HG03025 (cell line): Measurements from ENCODE around the gene RNF157.

Experiments
- ATAC-seq: cut with Tn5 transposase; IDR thresholded peaks from one replicate; pipeline ENCODE4 v1.9.1; 2021; ENCODE audit warnings: mild to moderate bottlenecking, moderate library complexity; ENCODE audit not compliant: unreplicated experiment, low FRiP score

The RNF157 gene

DNA sequence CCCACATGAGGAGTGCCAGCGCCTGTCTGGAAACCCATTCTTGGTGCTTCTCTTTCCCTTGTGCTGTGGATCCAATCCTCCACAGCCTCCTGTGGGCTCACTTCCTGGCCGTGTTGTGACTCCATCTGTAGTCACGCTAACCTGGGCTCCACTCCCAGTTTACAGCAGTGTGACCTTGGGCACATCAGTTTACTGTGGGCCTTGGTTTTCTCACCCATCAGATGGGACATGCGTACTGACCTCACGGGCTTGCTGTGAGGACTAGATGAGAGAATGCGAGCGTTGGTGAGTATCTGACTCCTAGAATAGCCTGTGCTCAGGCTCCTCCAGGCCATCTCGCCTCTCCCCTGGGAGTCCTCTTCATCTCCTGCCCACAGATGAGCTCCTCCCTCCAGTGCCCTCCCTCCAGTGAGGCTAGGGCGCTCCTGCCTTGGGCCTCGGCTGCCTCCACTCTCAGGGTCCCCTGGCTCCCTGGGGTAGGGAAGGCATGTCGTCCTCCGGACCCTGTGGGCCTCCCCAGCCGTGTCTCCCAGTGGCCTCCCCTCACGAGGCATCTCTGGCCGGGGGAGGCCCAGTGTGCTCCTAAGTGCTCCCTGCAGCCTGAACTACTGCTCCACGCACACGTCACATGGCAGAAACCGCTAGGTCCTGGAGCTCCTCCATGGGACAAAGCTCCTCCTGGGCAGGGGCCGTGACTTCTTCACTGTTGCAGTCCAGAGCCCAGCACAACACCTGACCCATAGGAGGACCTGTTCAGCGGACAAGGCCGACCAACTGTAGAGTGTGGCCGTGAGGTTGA is 94.0 kb downstream of the RNF157 start:
- ATAC-seq, result no peak

DNA sequence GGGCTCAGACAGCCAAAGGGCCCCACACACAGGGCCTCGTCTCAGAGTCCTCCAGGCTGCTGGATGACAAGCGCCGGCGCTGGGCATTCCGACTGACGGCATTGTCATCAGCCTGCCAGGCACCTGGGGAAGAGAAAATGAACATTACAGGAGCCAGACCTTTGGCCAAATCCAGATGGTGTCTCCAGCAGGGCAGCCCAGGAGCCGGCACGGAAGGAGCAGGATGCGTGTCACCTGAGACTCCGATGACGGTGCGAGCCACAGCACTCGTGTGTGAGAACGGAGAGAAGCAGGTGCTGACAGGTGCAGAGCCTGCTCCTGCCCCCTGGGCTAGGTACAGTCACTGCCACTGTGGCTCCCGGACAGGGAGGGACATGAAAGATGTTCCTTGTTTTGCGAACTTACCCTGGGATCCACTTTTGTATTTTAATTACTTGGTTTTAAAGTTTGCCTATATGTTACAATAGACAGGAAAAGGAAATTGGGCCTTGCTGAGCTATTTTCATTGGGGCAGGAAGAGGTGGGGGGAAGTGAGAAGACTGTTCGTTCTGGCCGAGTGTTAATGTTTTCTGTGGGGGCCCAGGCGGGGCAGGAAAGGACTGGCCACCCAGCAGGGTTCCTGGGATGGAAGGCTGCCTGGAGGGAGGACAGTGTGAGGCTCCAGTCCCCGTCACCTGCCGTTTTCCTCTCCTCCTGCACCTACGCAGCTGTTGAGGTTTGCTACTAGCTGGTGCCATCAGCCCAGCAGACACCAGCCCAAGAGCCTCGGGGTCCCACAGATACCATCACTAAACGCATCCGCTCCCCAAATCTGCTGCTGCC is 94.9 kb downstream of the RNF157 start:
- no peak for ATAC-seq

DNA sequence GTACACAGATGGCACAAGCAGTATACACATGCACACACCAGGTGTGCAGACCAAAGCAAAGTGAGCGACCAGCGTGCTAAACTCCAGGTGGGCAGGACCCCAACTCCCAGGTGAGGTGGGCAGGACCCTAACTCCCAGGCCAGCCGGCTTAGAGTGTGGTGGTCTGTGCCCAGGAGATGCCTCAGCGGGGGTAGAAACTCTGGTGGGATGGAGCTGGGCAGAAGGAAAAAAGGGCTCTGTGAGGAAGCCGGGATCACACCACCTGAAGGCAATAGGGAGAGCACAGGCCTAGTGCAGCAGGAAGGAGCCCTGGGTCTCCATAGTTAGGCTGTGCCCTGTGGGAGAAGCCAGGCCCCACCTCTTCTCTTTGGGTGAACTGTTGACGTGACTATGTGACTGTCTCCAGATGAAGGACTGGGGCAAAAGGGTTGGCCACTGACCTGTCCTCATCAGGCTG is 97.7 kb downstream of the RNF157 start:
- ATAC-seq, result no peak

DNA sequence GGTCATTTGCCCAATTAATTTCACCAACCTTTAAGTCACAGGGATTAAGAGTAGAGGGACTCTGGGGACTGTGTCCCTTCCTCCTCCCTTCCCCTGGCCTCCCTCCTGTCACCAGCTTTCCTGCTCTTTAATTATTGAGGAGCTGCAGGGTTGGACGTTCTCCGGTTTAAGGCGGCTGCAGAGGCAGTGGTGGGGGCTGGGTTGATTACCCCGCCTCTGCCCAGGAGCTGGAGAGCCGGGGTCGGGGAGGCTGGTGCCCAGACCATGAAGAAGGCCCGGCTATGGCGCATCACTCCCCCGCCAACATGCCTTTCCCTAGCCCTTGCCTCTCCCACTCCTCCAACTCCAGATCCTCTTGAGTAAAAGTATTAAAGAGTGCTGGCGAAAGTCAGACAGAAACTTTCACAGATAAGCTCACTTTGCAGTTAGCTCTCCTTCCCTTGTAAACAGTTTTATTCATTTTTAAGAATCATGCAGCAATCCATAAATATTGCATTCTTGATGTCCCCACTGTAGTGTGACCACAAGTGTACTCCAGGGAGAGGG is 98.2 kb downstream of the RNF157 start:
- no peak for ATAC-seq

DNA sequence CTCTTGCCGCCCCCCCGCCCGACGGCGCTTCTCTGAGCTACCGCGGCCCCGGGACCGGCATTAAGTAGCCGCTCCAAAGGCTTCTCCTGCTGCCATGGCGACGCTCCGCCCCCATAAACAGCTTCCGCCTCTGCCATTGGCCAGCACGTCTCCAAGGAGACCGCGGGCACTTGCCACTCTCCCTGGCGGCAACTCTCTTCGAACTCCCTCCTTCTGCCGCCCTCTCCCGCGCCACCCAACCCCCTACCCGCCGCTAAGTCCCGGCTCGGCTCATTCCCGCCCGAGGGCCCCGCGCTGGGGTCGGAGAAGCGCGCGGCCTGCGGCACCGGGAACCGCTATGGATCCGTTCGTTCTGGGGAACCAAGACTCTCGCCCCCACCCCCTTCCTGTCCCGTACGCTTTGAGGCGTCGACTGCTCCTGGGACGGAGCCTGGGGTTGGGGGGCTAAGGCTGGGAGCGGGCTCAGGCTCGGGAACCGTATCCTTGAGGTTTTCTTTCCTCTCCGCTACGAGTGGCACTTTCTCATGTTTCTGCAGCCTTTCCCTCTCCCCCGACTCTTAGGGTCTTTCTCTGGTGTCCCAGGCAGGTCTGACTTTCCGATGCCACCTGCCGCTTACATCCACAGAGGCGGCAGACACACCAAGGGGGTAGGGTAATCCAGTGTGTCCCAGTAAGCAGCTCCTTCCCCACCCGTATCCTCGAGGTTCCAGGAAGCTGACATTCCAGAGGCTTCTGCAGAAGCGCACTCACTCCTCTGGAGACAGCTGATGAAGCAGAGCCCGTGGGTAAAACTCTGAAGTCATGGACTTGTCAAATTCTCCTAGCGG is 98.9 kb downstream of the RNF157 start, which contains the start of gene FOXJ1:
FOXJ1 (minus strand) TSS at position 34 of the 827 bp plus-strand sequence. CDS start 850 bp downstream, outside the sequence.
- ATAC-seq, result no peak

DNA sequence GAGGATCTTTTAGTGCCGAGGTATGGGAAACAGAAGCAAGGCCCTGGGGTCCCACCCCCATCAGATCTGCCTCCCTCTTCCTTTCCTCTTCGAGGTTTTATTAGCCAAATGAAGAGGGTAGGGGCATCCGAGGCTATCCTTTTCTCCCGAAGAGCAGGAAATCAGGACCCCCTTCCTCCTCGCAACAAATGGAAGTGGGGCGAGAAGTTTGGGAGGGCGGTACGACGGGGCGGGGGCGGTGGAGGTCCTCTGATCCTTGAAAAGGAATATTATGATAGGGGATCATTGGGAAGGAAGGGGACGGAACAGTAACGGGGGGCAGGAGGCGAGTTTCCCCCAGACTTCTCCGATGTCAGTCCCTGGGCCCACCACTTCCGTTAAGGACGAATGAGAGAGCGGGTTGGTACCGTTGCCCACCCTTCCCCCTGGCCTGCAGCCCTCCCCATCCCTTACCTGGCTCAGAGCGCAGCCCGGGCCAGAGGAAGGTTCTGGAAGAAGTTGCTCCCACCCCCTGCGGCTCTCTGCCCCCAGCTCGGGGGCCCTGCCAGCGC is 99.6 kb downstream of the RNF157 start:
- ATAC-seq, result no peak

DNA sequence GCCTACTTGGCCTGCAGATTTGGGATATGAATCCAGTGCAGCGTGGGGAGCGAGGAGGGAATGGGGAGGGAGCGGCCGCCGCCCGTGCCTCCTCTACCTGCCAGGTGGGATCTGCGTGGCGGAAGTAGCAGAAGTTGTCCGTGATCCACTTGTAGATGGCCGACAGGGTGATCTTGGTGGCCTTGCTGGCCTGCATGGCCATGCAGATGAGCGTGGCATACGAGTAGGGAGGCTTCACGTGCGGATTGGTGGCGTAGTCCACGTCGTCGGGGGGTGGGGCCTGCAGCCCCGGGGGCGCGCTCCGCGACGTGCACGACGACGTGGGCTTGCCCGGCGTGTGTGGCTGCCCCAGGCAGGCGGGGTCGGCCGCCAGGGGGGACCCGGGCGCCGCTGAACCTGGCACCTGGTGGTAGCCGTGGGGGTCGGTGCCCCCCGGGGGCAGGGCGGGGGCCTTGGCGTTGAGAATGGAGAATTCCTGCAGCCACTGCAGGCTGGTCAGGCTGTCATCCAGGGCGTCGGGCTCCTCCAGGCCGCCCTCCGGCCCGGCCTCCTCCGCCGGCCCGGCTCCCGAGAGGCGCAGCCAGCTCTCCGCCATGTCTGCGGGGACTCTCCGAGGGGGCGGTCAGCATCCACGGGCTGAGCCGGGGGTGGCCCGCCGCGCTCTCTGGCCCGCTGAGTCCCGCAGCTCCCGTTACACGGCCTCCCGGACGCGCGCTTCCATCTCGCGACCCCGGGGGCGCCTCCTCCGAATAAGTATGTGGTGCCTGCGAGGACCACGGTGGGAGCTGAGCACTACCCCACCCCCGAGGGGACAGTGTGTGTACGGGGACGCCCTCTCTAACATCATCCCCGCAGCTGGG is 100.3 kb downstream of the RNF157 start:
- ATAC-seq, result no peak

DNA sequence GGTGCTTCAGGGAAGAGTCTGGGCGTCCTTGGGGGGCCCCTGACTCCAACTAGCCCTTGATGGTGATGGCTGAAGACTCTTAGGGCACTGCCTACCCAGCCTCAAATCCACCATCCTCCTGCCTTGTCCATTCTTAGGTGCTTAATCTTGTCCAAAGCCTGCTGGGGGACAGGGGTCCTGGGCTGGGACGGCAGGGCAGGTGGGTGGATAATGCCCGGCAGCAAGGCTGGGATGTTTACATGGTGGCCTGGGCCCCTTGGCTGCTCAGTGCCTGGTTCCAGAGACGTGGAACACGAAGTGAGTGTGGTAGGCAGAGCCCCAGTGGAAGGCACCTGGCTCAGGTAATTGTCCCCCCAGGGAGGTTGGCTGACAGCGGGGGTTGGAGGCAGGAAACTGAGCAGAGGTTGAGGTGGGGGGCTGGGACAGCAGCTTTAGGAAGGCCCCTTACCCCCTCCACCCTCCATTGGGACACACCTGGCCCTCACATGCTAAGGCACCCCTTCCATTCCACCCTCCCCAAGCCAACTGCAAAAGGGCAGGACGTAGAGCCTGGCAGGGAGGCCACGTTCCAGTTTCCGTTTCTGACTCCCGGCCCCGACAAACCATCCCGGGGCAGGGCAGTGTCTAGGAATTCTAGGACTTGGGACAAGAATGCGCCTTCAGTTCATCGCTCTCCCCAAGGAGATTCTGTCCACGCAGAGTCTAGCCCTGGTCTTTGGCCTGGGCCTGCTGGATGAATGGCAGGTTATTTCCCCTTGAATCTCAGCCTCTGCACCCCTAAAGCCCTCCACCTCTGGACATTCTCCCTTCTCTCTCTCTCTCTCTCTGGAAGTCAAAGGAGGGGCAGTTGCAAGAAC is 101.2 kb downstream of the RNF157 start:
- no peak for ATAC-seq

DNA sequence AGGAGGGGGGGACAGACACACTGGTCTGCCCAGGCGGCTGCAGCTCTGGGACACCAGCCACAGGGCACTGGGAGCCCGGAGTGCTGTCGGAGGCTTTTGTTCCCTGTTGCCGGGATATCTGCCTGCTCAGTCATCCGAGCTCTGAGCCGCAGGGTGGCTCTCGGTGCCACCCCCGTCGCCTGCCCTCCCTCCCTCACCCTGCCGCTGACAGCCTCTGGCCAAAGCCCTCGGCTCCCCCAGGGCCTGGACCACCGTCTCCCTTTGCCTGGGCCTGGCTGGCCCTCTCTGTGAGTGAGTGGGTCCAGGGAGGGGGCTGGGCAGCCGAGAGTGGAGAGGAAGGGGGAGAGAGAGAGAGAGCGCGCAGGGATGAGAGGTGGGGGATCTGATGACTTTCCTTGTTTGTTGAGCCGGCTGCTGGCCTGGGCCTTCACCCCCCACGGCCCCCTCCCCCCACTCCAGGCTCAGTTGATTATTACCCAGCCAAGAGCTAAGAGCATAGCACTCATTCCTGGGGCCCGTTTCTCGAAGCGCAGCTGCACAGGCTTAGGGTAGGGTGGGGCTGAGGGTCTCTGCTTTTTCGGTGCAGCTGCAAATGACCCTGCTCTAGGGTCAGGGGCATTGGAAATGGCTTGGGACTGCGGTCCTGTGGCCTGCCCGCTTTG is 101.9 kb downstream of the RNF157 start:
- no peak for ATAC-seq

DNA sequence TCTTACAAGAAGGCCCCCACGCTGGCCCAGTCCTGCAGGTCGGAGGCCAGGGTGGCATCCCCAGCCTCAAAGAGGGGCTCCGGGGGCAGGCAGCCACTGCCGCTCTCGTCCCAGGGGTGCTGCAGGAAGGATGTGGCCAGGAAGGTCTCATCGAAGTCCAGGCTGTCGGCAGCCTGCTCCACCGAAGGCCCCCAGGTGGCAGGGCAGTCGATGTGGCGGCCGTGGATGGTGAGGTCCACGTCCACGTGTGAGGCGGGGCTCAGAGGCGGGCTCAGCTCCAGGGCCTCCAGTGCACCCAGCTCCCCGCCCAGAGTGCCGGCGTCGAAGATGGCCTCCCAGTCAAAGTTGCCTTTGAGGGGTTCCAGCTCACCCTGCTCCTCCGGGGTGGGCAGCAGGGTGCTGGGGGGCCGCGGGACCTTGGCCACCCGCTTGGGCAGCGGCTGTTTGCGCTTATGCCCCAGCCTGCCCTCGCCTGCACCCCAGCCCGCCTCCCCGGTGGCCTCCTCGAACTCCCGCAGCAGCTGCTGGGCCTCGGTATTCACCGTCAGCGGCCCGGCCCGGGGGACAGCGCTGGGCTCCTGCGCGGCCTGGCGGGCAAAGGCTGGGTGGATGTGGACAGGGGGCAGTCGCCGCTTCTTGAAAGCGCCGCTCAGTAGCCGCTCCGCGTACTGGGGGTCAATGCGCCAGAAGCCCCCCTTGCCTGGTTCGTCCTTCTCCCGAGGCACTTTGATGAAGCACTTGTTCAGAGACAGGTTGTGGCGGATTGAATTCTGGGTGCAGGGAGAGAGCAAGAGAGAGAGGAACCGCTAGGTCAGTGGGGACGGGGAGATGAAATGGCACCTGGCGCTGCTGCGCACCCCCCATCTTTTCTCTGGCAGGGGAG is 102.7 kb downstream of the RNF157 start:
- no peak for ATAC-seq

DNA sequence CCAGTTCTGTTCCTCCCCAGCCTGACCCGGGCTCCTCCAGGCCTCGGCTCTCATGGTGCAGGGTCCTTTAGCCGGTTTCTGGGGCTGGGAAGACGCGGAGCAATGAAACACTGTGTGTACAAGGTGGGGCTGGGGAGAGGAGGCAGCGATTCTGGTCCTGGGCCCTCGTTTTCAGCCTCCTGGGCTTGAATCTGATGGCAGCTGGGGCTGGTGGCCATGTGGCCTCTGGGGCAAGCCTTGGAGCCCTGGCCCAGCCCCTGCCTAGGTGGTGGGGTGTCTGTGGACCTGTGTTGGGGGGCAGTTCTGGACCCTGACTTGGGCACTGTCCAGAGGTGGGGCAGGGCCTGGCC is 103.3 kb downstream of the RNF157 start:
- no peak for ATAC-seq

DNA sequence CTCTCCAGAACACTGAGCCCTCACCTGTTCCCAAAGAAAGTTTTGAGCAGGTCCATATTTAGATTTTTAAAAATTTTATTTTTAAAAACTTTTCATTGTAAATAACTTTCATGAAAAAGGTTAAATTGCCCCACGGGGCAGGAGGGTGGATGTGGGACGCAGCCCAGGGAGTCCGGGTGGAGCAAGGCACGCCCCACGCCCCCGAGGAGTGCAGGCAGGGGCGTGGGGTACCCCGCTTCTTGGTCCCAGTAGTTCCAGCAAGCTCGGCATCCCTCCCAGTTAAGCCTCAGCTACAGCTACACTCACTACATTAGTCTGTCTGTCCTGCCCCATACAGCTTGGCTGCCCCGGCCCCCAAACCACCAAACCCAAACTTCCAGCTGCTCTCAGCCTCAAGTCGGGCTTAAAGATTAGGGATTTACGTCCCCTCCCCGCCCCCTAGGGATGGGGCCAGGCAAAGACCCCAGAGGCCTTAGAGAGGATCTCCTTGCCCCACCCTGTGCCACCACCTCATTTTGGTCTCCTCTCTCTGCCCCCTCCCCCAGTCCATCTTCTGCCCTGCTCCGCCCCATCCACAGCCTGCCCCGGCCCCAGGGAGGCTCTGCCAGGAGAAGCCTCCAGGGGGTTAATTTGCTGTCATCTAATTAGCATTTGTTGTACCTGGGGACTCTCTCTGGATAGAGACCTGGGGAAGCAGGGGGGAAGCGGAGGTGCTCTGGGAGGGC is 103.9 kb downstream of the RNF157 start:
- no peak for ATAC-seq

DNA sequence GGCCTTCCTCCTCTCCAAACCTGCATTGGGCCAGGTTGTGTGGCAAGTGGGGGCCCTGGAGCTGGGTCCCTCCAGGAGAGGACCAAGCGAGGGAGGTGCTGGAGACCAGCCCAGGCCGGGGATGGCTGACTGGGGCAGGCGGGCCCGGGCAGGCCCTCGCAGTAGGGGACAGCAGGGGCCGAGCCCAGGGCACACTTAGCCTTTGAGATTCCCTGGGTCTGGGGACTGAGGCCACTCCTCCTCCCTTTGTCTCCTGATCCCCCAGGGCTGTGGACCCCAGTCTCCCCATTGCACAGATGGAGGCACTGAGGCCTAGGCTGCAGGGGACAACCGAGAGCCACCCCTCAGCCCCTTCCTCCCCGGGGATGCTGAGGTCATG is 104.5 kb downstream of the RNF157 start:
- ATAC-seq, result no peak

DNA sequence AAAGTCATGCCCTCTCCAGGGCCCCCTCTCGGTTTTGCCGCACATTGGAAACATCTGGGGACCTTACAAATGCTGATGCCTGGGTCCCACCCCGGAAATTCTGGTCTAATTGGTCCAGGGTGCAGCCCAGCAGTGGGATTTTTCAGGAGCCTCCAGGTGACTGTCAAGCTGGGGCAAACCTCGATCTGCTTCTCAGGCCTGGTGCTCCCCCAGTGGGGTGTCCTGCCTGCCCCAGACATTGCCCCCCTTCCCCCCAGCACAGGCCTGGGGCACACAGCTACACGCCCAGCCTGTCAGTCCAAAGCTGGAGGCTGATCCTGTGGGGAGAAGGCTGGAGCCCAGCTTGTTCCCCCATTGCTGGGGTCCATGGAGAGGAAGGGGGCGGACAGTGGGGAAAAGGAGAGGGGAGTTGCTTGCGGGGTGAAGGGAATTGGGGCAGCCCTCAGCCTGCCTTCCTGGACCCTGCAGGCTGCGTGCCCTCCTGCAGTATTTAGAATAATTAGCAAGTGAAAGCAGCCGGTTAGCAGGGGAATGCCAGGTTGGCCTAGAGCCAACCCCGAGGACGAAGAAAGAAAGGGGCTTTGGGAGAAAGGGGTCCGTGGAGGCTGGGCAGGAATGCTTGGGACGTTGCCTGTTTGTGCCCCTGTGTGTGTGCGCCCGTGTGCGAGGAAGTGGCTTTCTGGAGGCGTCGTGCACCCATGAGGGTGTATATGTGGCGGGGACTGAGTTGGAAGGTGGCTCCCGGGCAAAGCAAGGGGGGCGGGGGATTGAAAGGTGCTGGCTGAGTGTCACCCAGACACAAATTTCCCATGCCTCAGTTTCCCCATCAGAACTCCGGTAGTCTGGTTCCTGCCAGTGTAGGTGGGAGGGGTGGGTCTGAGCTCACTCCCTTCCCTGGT is 105.1 kb downstream of the RNF157 start:
- no peak for ATAC-seq

DNA sequence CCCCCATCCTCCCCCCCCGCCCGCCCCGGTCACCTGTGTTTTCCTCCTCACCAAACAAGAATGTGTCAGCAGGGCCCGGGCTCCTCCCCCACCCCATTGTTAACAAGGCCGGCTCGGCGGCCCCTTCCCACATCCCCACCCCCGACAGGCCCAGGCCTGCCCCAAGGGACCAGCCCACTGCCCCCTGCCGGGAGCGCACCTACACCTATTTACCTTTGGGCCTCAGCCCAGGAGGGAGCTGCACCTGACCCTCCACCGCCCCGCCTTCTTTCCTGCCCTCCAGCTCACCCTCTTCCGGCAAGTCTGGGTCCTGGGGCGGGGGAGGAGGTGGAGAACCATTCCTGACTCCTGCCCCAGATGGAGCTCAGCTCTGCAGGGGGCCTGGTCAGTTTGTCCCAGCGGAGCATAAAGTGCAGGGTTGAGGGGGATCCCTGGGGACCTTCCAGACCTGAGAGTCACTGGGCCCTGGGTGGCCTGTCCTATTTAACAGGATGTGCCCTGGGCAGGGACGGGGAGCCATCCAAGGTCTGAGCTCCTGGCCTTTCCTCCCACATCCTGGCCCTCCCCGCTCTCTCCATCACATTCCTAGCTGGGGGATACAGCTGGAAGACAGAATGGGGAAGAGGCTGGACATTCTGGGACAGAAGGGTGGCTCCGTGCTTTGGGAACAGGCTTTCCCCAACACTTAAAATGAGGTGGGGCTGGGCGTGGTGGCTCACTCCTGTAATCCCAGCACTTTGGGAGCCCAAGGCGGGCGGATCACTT is 107.5 kb downstream of the RNF157 start:
- ATAC-seq, result no peak
